A549 (cell line): ENCODE data around the gene TLR1. TPM values are rescaled to one million over a fixed set of nuclear protein-coding genes. Genes with fewer than 3 reads are reported as not detected.
A peak's percentile ranks its signal among the peaks of the same experiment; 100 is the strongest.

Experiments
- ATAC-seq, 2 experiments: fragments of 200-7000 bp in 1 of 2; fragments of >200 bp in 1 of 2; cut with Nextera tagmentation in 1 of 2; cut with Tn5 transposase in 1 of 2; 3 replicates each; pipeline versions ENCODE4 v1.8.0 to v1.9.1; 2018 to 2020; ENCODE audit warnings: mild to moderate bottlenecking in 1 of 2, moderate library complexity in 1 of 2
- CTCF ChIA-PET: fragments of 300-600 bp; sonication (Branson Sonifier 250); formaldehyde crosslinking; extraction: SDS; loops from one replicate; lab custom pipeline; 2021; ENCODE audit warnings: antibody characterized with exemption, inconsistent platforms; lab: Yijun Ruan, JAX
- POLR2A ChIA-PET: fragments of 350-600 bp; formaldehyde crosslinking; extraction: SDS; loops from one replicate; lab custom pipeline; 2021; ENCODE audit warnings: antibody characterized with exemption, inconsistent platforms; lab: Yijun Ruan, JAX
- DNase-seq, 2 experiments: peaks; one replicate each; pipeline versions ENCODE4 v3.0.0 to v3.0.0-alpha.2; 2011 to 2016; ENCODE audit warnings: low read depth in 1 of 2, low spot score in 1 of 2
- FAIRE-seq: peaks from 2 replicates; lab custom pipeline; 2011; peaks lifted over from hg19 to GRCh38; lab: Jason Lieb, UNC
- H3K27ac ChIP-seq, 2 experiments: fragments of >200 bp; sonication (Bioruptor Twin); formaldehyde crosslinking; 3 replicates each; pipeline ENCODE4 v1.5.1; 2016 to 2017
- H3K4me1 ChIP-seq: fragments of >200 bp; sonication (Bioruptor Twin); formaldehyde crosslinking; 3 replicates; pipeline ENCODE4 v1.6.1; 2016
- H3K4me2 ChIP-seq: fragments of >200 bp; sonication (Bioruptor Twin); formaldehyde crosslinking; 3 replicates; pipeline ENCODE4 v1.6.1; 2016
- H3K4me3 ChIP-seq: fragments of >200 bp; sonication (Bioruptor Twin); formaldehyde crosslinking; 3 replicates; pipeline ENCODE4 v1.5.1; 2016
- H3K9me3 ChIP-seq: fragments of >200 bp; sonication (Bioruptor Twin); formaldehyde crosslinking; 3 replicates; pipeline ENCODE4 v1.6.1; 2016
- CEBPB ChIP-seq, 2 experiments: fragments of >200 bp in 1 of 2; sonication (Bioruptor Twin) in 1 of 2; formaldehyde crosslinking in 1 of 2; IDR thresholded peaks; 2 replicates each; pipeline ENCODE4 v1.6.1; 2012 to 2016
- CTCF ChIP-seq: fragments of >200 bp; sonication (Bioruptor Twin); formaldehyde crosslinking; IDR thresholded peaks from 3 replicates; pipeline ENCODE4 v1.5.1; 2016
- E2F6 ChIP-seq: IDR thresholded peaks from 2 replicates; pipeline ENCODE4 v1.6.1; 2012; ENCODE audit warnings: low read depth, borderline replicate concordance
- ESRRA ChIP-seq: fragments of 150-350 bp; IDR thresholded peaks from 2 replicates; pipeline ENCODE4 v1.6.1; 2014; ENCODE audit warnings: mild to moderate bottlenecking, low read length, borderline replicate concordance
- FOSL2 ChIP-seq, 2 experiments: fragments of 450-650 bp in 1 of 2; fragments of >200 bp in 1 of 2; sonication (Bioruptor Twin) in 1 of 2; formaldehyde crosslinking; IDR thresholded peaks; 2 replicates each; pipeline versions ENCODE4 v1.5.0 to v1.6.1; 2016 to 2020; ENCODE audit warnings: mild to moderate bottlenecking in 1 of 2, moderate library complexity in 1 of 2
- MAFK ChIP-seq: fragments of 450-650 bp; IDR thresholded peaks from 2 replicates; pipeline ENCODE4 v1.6.1; 2014; ENCODE audit not compliant: partially characterized antibody
- PBX3 ChIP-seq: IDR thresholded peaks from 2 replicates; pipeline ENCODE4 v1.6.1; 2012
- RAD21 ChIP-seq, 2 experiments: fragments of >200 bp in 1 of 2; sonication (Bioruptor Twin) in 1 of 2; formaldehyde crosslinking in 1 of 2; IDR thresholded peaks in 1 of 2; conservative IDR thresholded peaks in 1 of 2; 2 replicates in 1 of 2; 3 replicates in 1 of 2; pipeline ENCODE4 v1.6.1; 2012 to 2018; ENCODE audit warnings: inconsistent platforms in 1 of 2
- SMC3 ChIP-seq: fragments of >200 bp; sonication (Bioruptor Twin); formaldehyde crosslinking; IDR thresholded peaks from 3 replicates; pipeline ENCODE4 v1.6.1; 2018; ENCODE audit warnings: inconsistent platforms
- ZNF302 ChIP-seq: fragments of 250-450 bp; sonication (Bioruptor Pico); IDR thresholded peaks from 2 replicates; pipeline ENCODE4 v1.9.0; 2021; ENCODE audit warnings: inconsistent platforms, mild to moderate bottlenecking, moderate library complexity
- WGBS: methylation state at CpG from one replicate; pipeline ENCODE4 v1.1.6; 2017; ENCODE audit errors: missing lambda C conversion rate; 5-methylcytosine and 5-hydroxymethylcytosine counted together
- polyA plus RNA-seq, 4 experiments: library from polyadenylated mRNA; depleted of rRNA in 3 of 4; stranded (reverse); fragments of >200 nt; fragmentation: RNase III in 1 of 4; extraction: RNeasy Plus Mini Kit Qiagen cat#74134 plus additional on column Dnase treatment in 1 of 4; gene quantifications; 2 replicates in 3 of 4; 3 replicates in 1 of 4; pipeline ENCODE4 v1.2.3, GENCODE V29; 2011 to 2017

The TLR1 gene
- polyA plus RNA-seq, 2 of the 4 experiments (the other 2 are of a cell fraction) = 0.83 to 2.6 TPM

- Histone ChIP-seq H3K4me2 (peak overlapping the region; percentile 32; the same call in 2 of the 3 replicates), H3K4me3 (no peak overlapping the region), H3K27ac (no peak overlapping the region), H3K4me1 (no peaks in the 10 kb centered on the region), H3K9me3 (no peaks in the 10 kb centered on the region)
- ChIA-PET POLR2A (no interaction called here), CTCF (interaction anchor here (0.6 to 5.8 kb wide), 39 partner anchors 10 to 658 kb away, joined by 3 to 60 read pairs (median 5); partner anchors contain the start of genes TLR1 and TLR10)
- 14% methylated on average over 8 of the region's 8 CpGs for WGBS
- no peak for FAIRE-seq
- TF ChIP-seq PBX3 = no peak
- no peak for TF ChIP-seq ESRRA
- TF ChIP-seq RAD21 (conservative IDR thresholded peaks at IDR 0.05 in 1 of 2, IDR thresholded peaks at IDR 0.05 in 1 of 2) = peak; percentile 86
- TF ChIP-seq E2F6 = no peak
- no peak for TF ChIP-seq ZNF302 (CRISPR knock-in tag)
- TF ChIP-seq SMC3 = peak; percentile 73
- no peak for TF ChIP-seq FOSL2 (IDR thresholded peaks at IDR 0.05)
- TF ChIP-seq FOSL2 (CRISPR knock-in tag; IDR thresholded peaks at IDR 0.05) = no peak
- peak; percentile 77 for TF ChIP-seq CTCF
- TF ChIP-seq MAFK = peak; percentile 33
- ATAC-seq = peak; percentile 74 to 94
- peak; percentile 15 to 43 for DNase-seq
These were observed 45.3 kb downstream of the TLR1 start for GRCh38 chr4:38759113-38759789.

GRCh38 chr4:38757945-38758600, 46.5 kb downstream of the TLR1 start:
- peak in 1 of 2 experiments; percentile 40 for DNase-seq
- Histone ChIP-seq H3K9me3 (no peaks in the 10 kb centered on the region), H3K27ac (no peak overlapping the region), H3K4me1 (no peaks in the 10 kb centered on the region), H3K4me3 (no peak overlapping the region), H3K4me2 (no peak overlapping the region)
- peak; percentile 32; the same call in 2 of the 3 replicates for TF ChIP-seq CTCF
- peak; percentile 24; the same call in 1 of the 3 replicates for TF ChIP-seq SMC3
- TF ChIP-seq RAD21 (conservative IDR thresholded peaks at IDR 0.05 in 1 of 2, IDR thresholded peaks at IDR 0.05 in 1 of 2) = peak; percentile 12 to 27; a peak in 1 of 5 replicates
- no peak for TF ChIP-seq CEBPB (IDR thresholded peaks at IDR 0.05)
- TF ChIP-seq MAFK = no peak
- WGBS = 91% methylated on average over 5 of the region's 6 CpGs
- peak; percentile 39 to 70; a peak in 4 of 6 replicates for ATAC-seq
- CTCF ChIA-PET = interaction anchor here (0.6 to 5.8 kb wide), 13 partner anchors 13 to 695 kb away, joined by 3 to 60 read pairs (median 5); partner anchors contain the start of genes TLR1 and TLR10
- POLR2A ChIA-PET = no interaction called here
- no peak for FAIRE-seq
